CD4-positive, alpha-beta T cell (primary cell): ENCODE data around the gene WDR86. TPM values are rescaled to one million over a fixed set of nuclear protein-coding genes. Genes with fewer than 3 reads are reported as not detected.

ENCODE experiments used
- ATAC-seq: fragments of 200-7000 bp; cut with Tn5 transposase; one replicate; pipeline ENCODE4 v1.10.0; 2022; ENCODE audit warnings: mild to moderate bottlenecking; ENCODE audit not compliant: poor library complexity
- CTCF ChIA-PET: fragments of 350-600 bp; sonication (Branson Sonifier 250); formaldehyde crosslinking; loops from one replicate; lab custom pipeline; 2021; ENCODE audit warnings: antibody characterized with exemption, inconsistent platforms; lab: Charles Lee
- POLR2A ChIA-PET: fragments of 350-600 bp; sonication (Branson Sonifier 250); formaldehyde crosslinking; loops from one replicate; lab custom pipeline; 2021; ENCODE audit warnings: antibody characterized with exemption, inconsistent platforms; lab: Charles Lee
- DNase-seq, 14 experiments: peaks; one replicate each; pipeline ENCODE4 v3.0.0-alpha.2; 2013 to 2020; ENCODE audit warnings: mixed read lengths in 2 of 14
- H3K27ac ChIP-seq, 2 donors: one replicate each; pipeline versions ENCODE4 v1.5.1 to v1.7.0; 2013; ENCODE audit warnings: low read length in 2 of 2, low read depth in 1 of 2, mild to moderate bottlenecking in 1 of 2
- H3K27me3 ChIP-seq, 2 experiments: 1 replicate in 1 of 2; 2 replicates in 1 of 2; pipeline versions ENCODE4 v1.6.1 to v1.7.0; 2013; ENCODE audit warnings: low read length in 2 of 2, control low read depth in 1 of 2, mild to moderate bottlenecking in 1 of 2, moderate library complexity in 1 of 2; ENCODE audit not compliant: insufficient read depth in 2 of 2, control insufficient read depth in 1 of 2
- H3K36me3 ChIP-seq: one replicate; pipeline ENCODE4 v1.6.1; 2013; ENCODE audit warnings: low read length, control low read depth; ENCODE audit not compliant: insufficient read depth
- H3K4me1 ChIP-seq: one replicate; pipeline ENCODE4 v1.6.1; 2013; ENCODE audit warnings: low read length, control low read depth; ENCODE audit not compliant: insufficient read depth
- H3K4me3 ChIP-seq: one replicate; pipeline ENCODE4 v1.5.1; 2013; ENCODE audit warnings: mild to moderate bottlenecking, low read length, moderate library complexity
- H3K9me3 ChIP-seq, 2 experiments: 1 replicate in 1 of 2; 2 replicates in 1 of 2; pipeline versions ENCODE4 v1.6.1 to v1.7.0; 2013; ENCODE audit warnings: low read length in 2 of 2, mild to moderate bottlenecking in 2 of 2, control low read depth in 1 of 2, moderate library complexity in 1 of 2; ENCODE audit not compliant: control insufficient read depth in 1 of 2, insufficient read depth in 1 of 2
- H3K27ac Mint-ChIP-seq: one replicate; pipeline ENCODE4 v1.8.0; 2020; ENCODE audit warnings: mixed read lengths
- H3K27me3 Mint-ChIP-seq: one replicate; pipeline ENCODE4 v1.8.0; 2021; ENCODE audit warnings: mixed read lengths
- H3K36me3 Mint-ChIP-seq: one replicate; pipeline ENCODE4 v1.8.0; 2021; ENCODE audit warnings: low read depth, mixed read lengths
- H3K4me1 Mint-ChIP-seq: one replicate; pipeline ENCODE4 v1.8.0; 2021; ENCODE audit warnings: low read depth, mixed read lengths
- H3K4me3 Mint-ChIP-seq: one replicate; pipeline ENCODE4 v1.8.0; 2020; ENCODE audit warnings: mild to moderate bottlenecking, mixed read lengths
- H3K9me3 Mint-ChIP-seq: one replicate; pipeline ENCODE4 v1.8.0; 2020; ENCODE audit warnings: mixed read lengths
- intact Hi-C, 2 experiments: fragments of 100-400 bp; cut with DNase I in 1 of 2; cut with micrococcal nuclease in 1 of 2; formaldehyde crosslinking; loops; one replicate each; pipeline versions ENCODE4 v1.15.1 to v1.9.0; 2023 to 2025; cut with DNase I, micrococcal nuclease
- total RNA-seq, 174 experiments: library from RNA in 2 of 174; stranded (reverse) in 2 of 174; gene quantifications; one replicate each; pipeline ENCODE4 v1.2.3 and lab custom pipeline; 2021 to 2026
- TF ChIP-seq, protein P1 (sequence below): fragments of 200-600 bp; IDR thresholded peaks from one replicate; pipeline ENCODE4 v1.8.0; 2022; ENCODE audit warnings: antibody characterized with exemption, mild to moderate bottlenecking

Gene WDR86
- total RNA-seq, 2 experiments from 2014 or later = 5.6 to 6.2 TPM

DNA sequence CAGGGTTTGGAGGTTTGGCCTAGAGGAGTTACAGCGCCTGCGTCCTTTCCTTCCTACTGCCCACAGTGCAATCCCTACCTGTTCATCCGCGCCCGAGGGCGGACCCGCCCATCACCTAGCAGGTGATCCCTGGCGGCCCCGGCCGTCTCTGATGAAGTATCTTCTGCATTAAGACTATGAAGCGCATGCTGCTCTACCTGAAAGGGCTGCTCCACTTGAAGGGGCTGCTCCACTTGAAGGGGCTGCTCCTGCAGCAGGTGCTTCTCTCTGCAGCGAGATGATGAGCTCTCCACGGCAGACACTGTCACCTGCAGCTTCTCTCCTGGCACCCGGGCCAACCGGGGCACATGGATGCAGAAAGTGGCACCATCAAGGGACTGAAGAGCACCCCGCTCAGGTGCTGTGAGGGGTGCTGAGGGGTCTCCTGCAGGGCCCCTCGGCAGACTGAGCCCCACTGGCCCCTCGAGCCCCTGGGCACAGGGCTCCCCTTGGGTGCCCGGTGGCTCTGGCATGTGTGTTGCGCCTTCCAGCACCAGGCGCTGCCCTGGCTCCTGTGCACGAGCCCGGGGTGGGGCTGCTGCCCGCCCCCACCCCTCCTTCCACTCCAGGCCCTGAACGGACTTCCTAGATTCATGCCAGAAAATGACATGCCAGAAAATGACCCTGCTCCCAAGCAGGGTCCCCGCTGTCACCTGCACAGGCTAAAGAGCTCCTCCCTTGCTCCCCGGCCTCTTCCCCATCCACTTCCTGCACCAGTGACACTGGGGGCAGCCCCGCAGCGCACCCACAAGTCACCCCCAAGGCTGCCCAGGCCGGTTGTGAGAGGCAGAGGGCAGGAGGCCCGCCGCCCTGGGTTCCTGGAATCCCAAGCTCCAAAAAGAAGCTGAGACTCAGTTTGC is 29.4 kb downstream of the WDR86 start:
- H3K9me3 Mint-ChIP-seq = no peaks in the 10 kb centered on the region
- peaks cover 0 to 4% of the 10 kb centered on the region in 2 experiments for H3K9me3 ChIP-seq
- no peak for ATAC-seq
- H3K27ac Mint-ChIP-seq = peak overlapping the region; percentile 55
- intact Hi-C loops = loop anchor here in 1 of 2 experiments (2.0 kb wide), 1 partner anchor 28 kb away; no protein-coding TSS in a partner anchor
- ChIA-PET CTCF (interaction anchor here (1.3 to 1.6 kb wide), 3 partner anchors 12 to 68 kb away, joined by 3 to 5 read pairs (median 4); no protein-coding TSS in a partner anchor), POLR2A (interaction anchor here (1.0 to 1.5 kb wide), 2 partner anchors 49 to 68 kb away, joined by 3 to 6 read pairs; no protein-coding TSS in a partner anchor)
- H3K27ac ChIP-seq = peak overlapping the region; percentile 10 to 29
- H3K36me3 Mint-ChIP-seq = peaks cover 29% of the 10 kb centered on the region
- TF ChIP-seq, protein P1, sequence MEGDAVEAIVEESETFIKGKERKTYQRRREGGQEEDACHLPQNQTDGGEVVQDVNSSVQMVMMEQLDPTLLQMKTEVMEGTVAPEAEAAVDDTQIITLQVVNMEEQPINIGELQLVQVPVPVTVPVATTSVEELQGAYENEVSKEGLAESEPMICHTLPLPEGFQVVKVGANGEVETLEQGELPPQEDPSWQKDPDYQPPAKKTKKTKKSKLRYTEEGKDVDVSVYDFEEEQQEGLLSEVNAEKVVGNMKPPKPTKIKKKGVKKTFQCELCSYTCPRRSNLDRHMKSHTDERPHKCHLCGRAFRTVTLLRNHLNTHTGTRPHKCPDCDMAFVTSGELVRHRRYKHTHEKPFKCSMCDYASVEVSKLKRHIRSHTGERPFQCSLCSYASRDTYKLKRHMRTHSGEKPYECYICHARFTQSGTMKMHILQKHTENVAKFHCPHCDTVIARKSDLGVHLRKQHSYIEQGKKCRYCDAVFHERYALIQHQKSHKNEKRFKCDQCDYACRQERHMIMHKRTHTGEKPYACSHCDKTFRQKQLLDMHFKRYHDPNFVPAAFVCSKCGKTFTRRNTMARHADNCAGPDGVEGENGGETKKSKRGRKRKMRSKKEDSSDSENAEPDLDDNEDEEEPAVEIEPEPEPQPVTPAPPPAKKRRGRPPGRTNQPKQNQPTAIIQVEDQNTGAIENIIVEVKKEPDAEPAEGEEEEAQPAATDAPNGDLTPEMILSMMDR = no peak
- H3K27me3 ChIP-seq = peaks cover 4 to 7% of the 10 kb centered on the region in 2 experiments
- DNase-seq = no peak
- H3K4me3 Mint-ChIP-seq = peak overlapping the region; percentile 54
- H3K36me3 ChIP-seq = peaks cover 31% of the 10 kb centered on the region
- H3K4me1 ChIP-seq = peaks cover 21% of the 10 kb centered on the region
- H3K4me3 ChIP-seq = no peak overlapping the region
- peaks cover 18% of the 10 kb centered on the region for H3K27me3 Mint-ChIP-seq
- peaks cover 13% of the 10 kb centered on the region for H3K4me1 Mint-ChIP-seq

DNA sequence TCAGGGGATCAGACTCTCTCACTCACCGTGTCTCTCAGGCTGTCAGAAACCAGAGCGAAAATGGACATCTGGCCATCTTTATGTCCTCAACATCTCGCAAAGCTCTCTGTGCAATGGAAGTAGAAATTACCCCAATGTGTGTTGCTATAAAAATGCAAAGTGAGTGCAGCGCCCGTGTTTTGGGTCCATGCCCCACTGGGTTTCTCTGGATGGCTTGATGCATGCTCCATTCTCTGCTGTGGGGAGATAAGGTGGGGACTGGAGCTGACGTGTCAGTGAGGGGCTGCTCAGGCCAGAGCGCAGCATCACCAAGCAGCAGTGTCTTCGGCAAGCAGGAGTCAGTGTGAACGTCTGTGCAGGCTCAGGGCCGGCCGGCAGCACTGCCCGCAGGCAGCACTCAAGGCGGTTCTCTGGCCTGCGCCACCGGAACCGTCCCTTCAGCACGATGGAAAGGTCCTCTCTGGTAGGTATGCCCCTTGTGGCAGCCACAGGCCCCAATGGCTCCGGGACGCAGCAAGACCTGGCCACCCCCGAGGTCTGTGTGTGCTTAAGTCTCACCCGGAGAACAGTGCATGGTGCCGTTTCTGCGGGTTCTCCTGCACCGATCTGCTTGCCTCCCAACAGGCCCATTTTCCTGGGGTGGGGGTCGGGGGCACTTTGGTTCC is 30.2 kb downstream of the WDR86 start:
- Mint-ChIP-seq H3K27me3 (peaks cover 18% of the 10 kb centered on the region), H3K4me1 (peaks cover 13% of the 10 kb centered on the region), H3K27ac (peak overlapping the region; percentile 55), H3K36me3 (peaks cover 32% of the 10 kb centered on the region), H3K4me3 (peak overlapping the region; percentile 49), H3K9me3 (no peaks in the 10 kb centered on the region)
- Histone ChIP-seq H3K27ac (no peak overlapping the region), H3K9me3 (peaks cover 0 to 4% of the 10 kb centered on the region in 2 experiments), H3K4me1 (peaks cover 21% of the 10 kb centered on the region), H3K27me3 (peaks cover 4 to 7% of the 10 kb centered on the region in 2 experiments), H3K4me3 (no peak overlapping the region), H3K36me3 (peaks cover 33% of the 10 kb centered on the region)
- intact Hi-C loops = loop anchor here in 1 of 2 experiments (2.0 kb wide), 1 partner anchor 29 kb away; no protein-coding TSS in a partner anchor
- TF ChIP-seq, protein P1 = no peak
- POLR2A ChIA-PET = no interaction called here
- ATAC-seq (no peak), DNase-seq (no peak)
- CTCF ChIA-PET = interaction anchor here (1.4 kb wide), 1 partner anchor 11 kb away, joined by 5 read pairs; no protein-coding TSS in a partner anchor

DNA sequence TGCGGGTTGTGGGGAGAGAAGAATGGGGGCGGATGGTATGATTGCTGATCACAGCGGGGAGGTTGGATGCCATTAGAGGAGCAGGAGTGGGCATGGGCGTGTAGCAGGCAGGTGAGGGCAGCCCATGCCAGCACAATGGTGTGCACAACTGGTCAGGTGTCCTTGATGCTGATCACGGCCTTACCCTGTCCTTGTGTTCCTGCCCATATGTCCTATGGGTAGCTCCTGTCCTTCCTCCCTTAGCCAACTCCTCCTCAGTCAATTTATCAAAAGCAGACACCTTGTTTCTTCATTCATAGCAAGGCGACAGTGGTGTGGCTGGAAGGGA is 30.7 kb downstream of the WDR86 start:
- peaks cover 0 to 4% of the 10 kb centered on the region in 2 experiments for H3K9me3 ChIP-seq
- ATAC-seq (no peak), DNase-seq (no peak)
- peaks cover 38% of the 10 kb centered on the region for H3K36me3 ChIP-seq
- CTCF ChIA-PET = interaction anchor here (1.4 kb wide), 1 partner anchor 11 kb away, joined by 5 read pairs; no protein-coding TSS in a partner anchor
- no peak overlapping the region for H3K4me3 ChIP-seq
- POLR2A ChIA-PET = no interaction called here
- peaks cover 13% of the 10 kb centered on the region for H3K4me1 Mint-ChIP-seq
- H3K4me1 ChIP-seq = peaks cover 21% of the 10 kb centered on the region
- H3K9me3 Mint-ChIP-seq = no peaks in the 10 kb centered on the region
- peak overlapping the region; percentile 55 for H3K27ac Mint-ChIP-seq
- H3K27me3 ChIP-seq = peaks cover 4 to 7% of the 10 kb centered on the region in 2 experiments
- intact Hi-C loops = no loop called here
- peaks cover 36% of the 10 kb centered on the region for H3K36me3 Mint-ChIP-seq
- H3K27me3 Mint-ChIP-seq = peaks cover 15% of the 10 kb centered on the region
- TF ChIP-seq, protein P1 = no peak
- no peak overlapping the region for H3K27ac ChIP-seq
- H3K4me3 Mint-ChIP-seq = no peak overlapping the region
